Panc1 (cell line): ENCODE measurements around the gene ZNF232. TPM values are rescaled to one million over a fixed set of nuclear protein-coding genes. Genes with fewer than 3 reads are reported as not detected.

Source experiments
- ATAC-seq: fragments of 200-7000 bp; cut with Tn5 transposase; 2 replicates; pipeline ENCODE4 v1.9.1; 2020; ENCODE audit warnings: mild to moderate bottlenecking, moderate library complexity
- BruUV-seq: library from RNA; stranded (reverse); fragments of 400-500 nt; replicated peaks from 2 replicates; lab custom pipeline; 2021; lab: Mats Ljungman, UMichigan
- CTCF ChIA-PET: fragments of 300-600 bp; sonication (Branson Sonifier 250); formaldehyde crosslinking; loops from one replicate; lab custom pipeline; 2022; ENCODE audit warnings: antibody characterized with exemption; lab: Charles Lee
- POLR2A ChIA-PET: fragments of 300-600 bp; sonication (Branson Sonifier 250); formaldehyde crosslinking; loops from one replicate; lab custom pipeline; 2022; ENCODE audit warnings: antibody characterized with exemption; lab: Charles Lee
- DNase-seq: peaks from one replicate; pipeline ENCODE4 v3.0.0-alpha.2; 2010; ENCODE audit warnings: low read depth, low spot score
- H3K27ac ChIP-seq: 2 replicates; pipeline ENCODE4 v1.5.1; 2011; ENCODE audit warnings: mild to moderate bottlenecking, low read length, inconsistent platforms
- H3K27me3 ChIP-seq: fragments of 200-500 bp; sonication (Bioruptor generic); 2 replicates; pipeline ENCODE4 v1.6.0; 2014; ENCODE audit warnings: low read length, inconsistent platforms; ENCODE audit not compliant: control insufficient read depth, insufficient read depth
- H3K36me3 ChIP-seq: fragments of 200-500 bp; sonication (Bioruptor generic); 2 replicates; pipeline ENCODE4 v1.5.1; 2014; ENCODE audit warnings: inconsistent platforms, mild to moderate bottlenecking, low read length, moderate library complexity; ENCODE audit not compliant: control insufficient read depth, insufficient read depth
- H3K4me1 ChIP-seq: 2 replicates; pipeline ENCODE4 v1.5.1; 2011; ENCODE audit warnings: inconsistent platforms, mild to moderate bottlenecking, low read length, moderate library complexity; ENCODE audit not compliant: control insufficient read depth, insufficient read depth
- H3K4me3 ChIP-seq, 2 experiments: 2 replicates each; pipeline ENCODE4 v1.5.1; 2011 to 2012; ENCODE audit warnings: low read depth in 2 of 2, low read length in 2 of 2, mild to moderate bottlenecking in 2 of 2, inconsistent platforms in 1 of 2, moderate library complexity in 1 of 2
- H3K9me3 ChIP-seq: fragments of 200-500 bp; sonication (Bioruptor generic); 2 replicates; pipeline ENCODE4 v1.5.1; 2014; ENCODE audit warnings: low read depth, mild to moderate bottlenecking, inconsistent platforms, low read length, moderate library complexity; ENCODE audit not compliant: control insufficient read depth, insufficient read depth
- POLR2AphosphoS5 ChIP-seq: IDR thresholded peaks from 2 replicates; pipeline ENCODE4 v1.6.1; 2012; ENCODE audit warnings: mild to moderate bottlenecking, low read depth, low read length, moderate library complexity
- SIN3A ChIP-seq: IDR thresholded peaks from 2 replicates; pipeline ENCODE4 v1.6.1; 2012; ENCODE audit warnings: low read depth, mild to moderate bottlenecking, low read length, moderate library complexity, borderline replicate concordance; ENCODE audit not compliant: insufficient read depth
- TCF7L2 ChIP-seq: IDR thresholded peaks from 2 replicates; pipeline ENCODE4 v1.6.1; 2011; ENCODE audit warnings: mild to moderate bottlenecking, low read depth, low read length, inconsistent platforms
- in situ Hi-C: cut with HindIII; loops from 2 replicates; pipeline ENCODE4 v1.10.0; 2016; ENCODE audit warnings: low sequenced_read_pairs, low pct_unique_long_range_greater_than_20kb
- intact Hi-C: fragments of 100-400 bp; cut with micrococcal nuclease; formaldehyde crosslinking; loops from one replicate; pipeline ENCODE4 v1.10.0; 2022; ENCODE audit not compliant: unreplicated experiment
- total RNA-seq: library from RNA; stranded (reverse); gene quantifications from one replicate; pipeline ENCODE4 v1.2.1, GENCODE V29; 2021; ENCODE audit not compliant: unreplicated experiment
- TF ChIP-seq, protein P1 (sequence below), 2 experiments: IDR thresholded peaks; 2 replicates each; pipeline ENCODE4 v1.6.1; 2011 to 2012; ENCODE audit warnings: low read depth in 2 of 2, control low read depth in 1 of 2, low read length in 1 of 2, mild to moderate bottlenecking in 1 of 2, moderate library complexity in 1 of 2; ENCODE audit not compliant: insufficient read depth in 1 of 2
- TF ChIP-seq, protein P2 (sequence below): fragments of 450-650 bp; IDR thresholded peaks from 2 replicates; pipeline ENCODE4 v1.5.1; 2017; ENCODE audit warnings: mild to moderate bottlenecking

The ZNF232 gene
- total RNA-seq, 1 experiment from 2014 or later, result 8.7 TPM

DNA sequence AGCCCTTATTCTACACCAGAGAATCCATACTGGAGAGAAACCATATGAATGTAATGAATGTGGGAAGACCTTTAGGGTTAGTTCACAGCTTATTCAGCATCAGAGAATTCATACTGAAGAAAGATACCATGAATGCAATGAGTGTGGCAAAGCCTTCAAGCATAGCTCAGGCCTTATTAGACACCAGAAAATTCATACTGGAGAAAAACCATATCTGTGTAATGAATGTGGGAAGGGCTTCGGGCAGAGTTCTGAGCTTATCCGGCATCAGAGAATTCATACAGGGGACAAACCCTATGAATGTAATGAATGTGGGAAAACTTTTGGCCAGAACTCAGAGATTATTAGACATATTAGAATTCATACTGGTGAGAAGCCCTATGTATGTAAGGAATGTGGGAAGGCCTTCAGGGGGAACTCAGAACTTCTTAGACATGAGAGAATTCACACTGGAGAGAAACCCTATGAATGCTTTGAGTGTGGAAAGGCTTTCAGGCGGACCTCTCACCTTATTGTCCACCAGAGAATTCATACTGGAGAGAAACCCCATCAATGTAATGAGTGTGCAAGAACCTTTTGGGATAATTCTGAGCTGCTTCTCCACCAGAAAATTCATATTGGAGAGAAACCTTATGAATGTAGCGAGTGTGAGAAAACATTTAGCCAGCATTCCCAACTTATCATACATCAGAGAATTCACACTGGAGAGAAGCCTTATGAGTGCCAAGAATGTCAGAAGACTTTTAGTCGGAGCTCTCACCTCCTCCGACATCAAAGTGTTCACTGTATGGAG, 19.3 kb downstream of the ZNF232 start:
- no peak for ATAC-seq
- ChIA-PET CTCF (no interaction called here), POLR2A (no interaction called here)
- intact Hi-C loops (no loop called here), in situ Hi-C loops (no loop called here)
- no peak for DNase-seq
- Histone ChIP-seq H3K4me3 (no peak overlapping the region), H3K9me3 (peaks cover 45% of the 10 kb centered on the region), H3K27ac (no peak overlapping the region), H3K4me1 (no peaks in the 10 kb centered on the region), H3K27me3 (no peaks in the 10 kb centered on the region), H3K36me3 (no peaks in the 10 kb centered on the region)
- no peak for TF ChIP-seq TCF7L2
- TF ChIP-seq, protein P1, sequence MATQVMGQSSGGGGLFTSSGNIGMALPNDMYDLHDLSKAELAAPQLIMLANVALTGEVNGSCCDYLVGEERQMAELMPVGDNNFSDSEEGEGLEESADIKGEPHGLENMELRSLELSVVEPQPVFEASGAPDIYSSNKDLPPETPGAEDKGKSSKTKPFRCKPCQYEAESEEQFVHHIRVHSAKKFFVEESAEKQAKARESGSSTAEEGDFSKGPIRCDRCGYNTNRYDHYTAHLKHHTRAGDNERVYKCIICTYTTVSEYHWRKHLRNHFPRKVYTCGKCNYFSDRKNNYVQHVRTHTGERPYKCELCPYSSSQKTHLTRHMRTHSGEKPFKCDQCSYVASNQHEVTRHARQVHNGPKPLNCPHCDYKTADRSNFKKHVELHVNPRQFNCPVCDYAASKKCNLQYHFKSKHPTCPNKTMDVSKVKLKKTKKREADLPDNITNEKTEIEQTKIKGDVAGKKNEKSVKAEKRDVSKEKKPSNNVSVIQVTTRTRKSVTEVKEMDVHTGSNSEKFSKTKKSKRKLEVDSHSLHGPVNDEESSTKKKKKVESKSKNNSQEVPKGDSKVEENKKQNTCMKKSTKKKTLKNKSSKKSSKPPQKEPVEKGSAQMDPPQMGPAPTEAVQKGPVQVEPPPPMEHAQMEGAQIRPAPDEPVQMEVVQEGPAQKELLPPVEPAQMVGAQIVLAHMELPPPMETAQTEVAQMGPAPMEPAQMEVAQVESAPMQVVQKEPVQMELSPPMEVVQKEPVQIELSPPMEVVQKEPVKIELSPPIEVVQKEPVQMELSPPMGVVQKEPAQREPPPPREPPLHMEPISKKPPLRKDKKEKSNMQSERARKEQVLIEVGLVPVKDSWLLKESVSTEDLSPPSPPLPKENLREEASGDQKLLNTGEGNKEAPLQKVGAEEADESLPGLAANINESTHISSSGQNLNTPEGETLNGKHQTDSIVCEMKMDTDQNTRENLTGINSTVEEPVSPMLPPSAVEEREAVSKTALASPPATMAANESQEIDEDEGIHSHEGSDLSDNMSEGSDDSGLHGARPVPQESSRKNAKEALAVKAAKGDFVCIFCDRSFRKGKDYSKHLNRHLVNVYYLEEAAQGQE (IDR thresholded peaks at IDR 0.05; ENCODE audit: insufficient read depth in 1 of 2, low read depth in 2 of 2, low read length in 1 of 2), result no peak
- TF ChIP-seq SIN3A, result no peak
- TF ChIP-seq, protein P2, sequence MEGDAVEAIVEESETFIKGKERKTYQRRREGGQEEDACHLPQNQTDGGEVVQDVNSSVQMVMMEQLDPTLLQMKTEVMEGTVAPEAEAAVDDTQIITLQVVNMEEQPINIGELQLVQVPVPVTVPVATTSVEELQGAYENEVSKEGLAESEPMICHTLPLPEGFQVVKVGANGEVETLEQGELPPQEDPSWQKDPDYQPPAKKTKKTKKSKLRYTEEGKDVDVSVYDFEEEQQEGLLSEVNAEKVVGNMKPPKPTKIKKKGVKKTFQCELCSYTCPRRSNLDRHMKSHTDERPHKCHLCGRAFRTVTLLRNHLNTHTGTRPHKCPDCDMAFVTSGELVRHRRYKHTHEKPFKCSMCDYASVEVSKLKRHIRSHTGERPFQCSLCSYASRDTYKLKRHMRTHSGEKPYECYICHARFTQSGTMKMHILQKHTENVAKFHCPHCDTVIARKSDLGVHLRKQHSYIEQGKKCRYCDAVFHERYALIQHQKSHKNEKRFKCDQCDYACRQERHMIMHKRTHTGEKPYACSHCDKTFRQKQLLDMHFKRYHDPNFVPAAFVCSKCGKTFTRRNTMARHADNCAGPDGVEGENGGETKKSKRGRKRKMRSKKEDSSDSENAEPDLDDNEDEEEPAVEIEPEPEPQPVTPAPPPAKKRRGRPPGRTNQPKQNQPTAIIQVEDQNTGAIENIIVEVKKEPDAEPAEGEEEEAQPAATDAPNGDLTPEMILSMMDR, result no peak
- no TSS peak for BruUV-seq

DNA sequence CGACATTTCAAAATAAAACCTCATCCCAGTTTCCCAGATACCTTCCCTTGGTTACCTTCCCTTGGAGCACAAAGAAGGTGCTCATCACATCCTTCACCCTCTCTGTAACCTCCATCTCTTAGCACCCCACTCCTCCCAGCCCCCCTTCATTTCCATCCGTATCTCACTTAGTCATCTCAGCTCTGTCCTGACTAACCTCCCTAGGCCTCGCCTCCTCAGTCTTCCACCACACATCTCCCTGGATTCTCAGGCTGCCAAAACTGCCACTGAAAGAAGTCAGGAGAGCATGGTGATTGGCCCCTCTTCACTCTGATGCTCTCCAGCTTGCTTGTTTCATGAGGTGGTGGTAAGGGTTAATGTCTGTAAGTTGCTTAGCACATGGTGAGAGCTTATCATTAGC, 31.1 kb downstream of the ZNF232 start:
- no peak overlapping the region for H3K27ac ChIP-seq
- 0 out of 2 replicates have a peak, but pooled peaks cover 5% of the 10 kb centered on the region for H3K9me3 ChIP-seq
- ATAC-seq, result no peak
- TF ChIP-seq TCF7L2, result no peak
- TF ChIP-seq, protein P1 (IDR thresholded peaks at IDR 0.05; ENCODE audit: insufficient read depth in 1 of 2, low read depth in 2 of 2, low read length in 1 of 2), result no peak
- TF ChIP-seq POLR2AphosphoS5, result no peak
- TF ChIP-seq SIN3A, result no peak
- TF ChIP-seq, protein P2, result no peak
- intact Hi-C loops (no loop called here), in situ Hi-C loops (no loop called here)
- no peaks in the 10 kb centered on the region for H3K27me3 ChIP-seq
- ChIA-PET POLR2A (no interaction called here), CTCF (interaction anchor here (0.5 kb wide), 1 partner anchor 18 kb away, joined by 5 read pairs; no protein-coding TSS in a partner anchor)
- no TSS peak for BruUV-seq
- H3K36me3 ChIP-seq, result no peaks in the 10 kb centered on the region
- H3K4me3 ChIP-seq, result no peak overlapping the region
- DNase-seq, result no peak
- no peaks in the 10 kb centered on the region for H3K4me1 ChIP-seq
